ENCODE results near the gene DIPK1A. TPM values are rescaled to one million over a fixed set of nuclear protein-coding genes. Genes with fewer than 3 reads are reported as not detected.

DIPK1A gene
- polyA plus RNA-seq, 1 experiment = 12.3 TPM

- no peaks in the 10 kb centered on the region for H3K27me3 ChIP-seq (ENCODE audit: control insufficient read depth, insufficient read depth, low read length)
- ChIA-PET POLR2A (interaction anchor here (0.5 kb wide), 1 partner anchor 185 kb away, joined by 4 read pairs; no protein-coding TSS in a partner anchor), CTCF (interaction anchor here (0.8 to 9.1 kb wide), 23 partner anchors 10 to 129 kb away, joined by 3 to 134 read pairs (median 5); partner anchors contain the start of gene RPL5)
- peak overlapping the region; percentile 84 for H3K4me3 ChIP-seq (ENCODE audit: low read depth, low read length)
- no peaks in the 10 kb centered on the region for H3K36me3 ChIP-seq (ENCODE audit: control insufficient read depth, insufficient read depth, low read length)
- TF ChIP-seq CTCF (IDR thresholded peaks at IDR 0.05; ENCODE audit: insufficient read depth, low read depth, low read length) = peak; percentile 78
- peak; percentile 38 for DNase-seq (ENCODE audit: low read depth)
These were observed 699 bp downstream of the DIPK1A start for GRCh38 chr1:92960395-92961130.

GRCh38 chr1:92958203-92958970 lies 2.9 kb downstream of the DIPK1A start:
- no peak overlapping the region for H3K4me3 ChIP-seq (ENCODE audit: low read depth, low read length)
- no peak for TF ChIP-seq CTCF (IDR thresholded peaks at IDR 0.05; ENCODE audit: insufficient read depth, low read depth, low read length)
- ChIA-PET POLR2A (no interaction called here), CTCF (interaction anchor here (8.3 to 9.1 kb wide), 2 partner anchors 35 to 97 kb away, joined by 72 to 134 read pairs; no protein-coding TSS in a partner anchor)
- no peaks in the 10 kb centered on the region for H3K27me3 ChIP-seq (ENCODE audit: control insufficient read depth, insufficient read depth, low read length)
- no peaks in the 10 kb centered on the region for H3K36me3 ChIP-seq (ENCODE audit: control insufficient read depth, insufficient read depth, low read length)
- no peak for DNase-seq (ENCODE audit: low read depth)

- Histone ChIP-seq H3K27me3 (ENCODE audit: control insufficient read depth, insufficient read depth, low read length) (no peaks in the 10 kb centered on the region), H3K4me3 (ENCODE audit: low read depth, low read length) (no peak overlapping the region), H3K36me3 (ENCODE audit: control insufficient read depth, insufficient read depth, low read length) (no peaks in the 10 kb centered on the region)
- ChIA-PET POLR2A (no interaction called here), CTCF (interaction anchor here (0.6 to 9.1 kb wide), 3 partner anchors 8 to 96 kb away, joined by 3 to 134 read pairs (median 72); no protein-coding TSS in a partner anchor)
- TF ChIP-seq CTCF (IDR thresholded peaks at IDR 0.05; ENCODE audit: insufficient read depth, low read depth, low read length) = no peak
- no peak for DNase-seq (ENCODE audit: low read depth)
These were observed 4.1 kb downstream of the DIPK1A start for GRCh38 chr1:92957030-92957734.

- ChIA-PET CTCF (interaction anchor here (0.6 to 9.1 kb wide), 3 partner anchors 8 to 95 kb away, joined by 3 to 134 read pairs (median 72); no protein-coding TSS in a partner anchor), POLR2A (no interaction called here)
- no peak for TF ChIP-seq CTCF (IDR thresholded peaks at IDR 0.05; ENCODE audit: insufficient read depth, low read depth, low read length)
- DNase-seq (ENCODE audit: low read depth) = no peak
- Histone ChIP-seq H3K4me3 (ENCODE audit: low read depth, low read length) (no peak overlapping the region), H3K27me3 (ENCODE audit: control insufficient read depth, insufficient read depth, low read length) (no peaks in the 10 kb centered on the region), H3K36me3 (ENCODE audit: control insufficient read depth, insufficient read depth, low read length) (no peaks in the 10 kb centered on the region)
These were observed 4.8 kb downstream of the DIPK1A start for GRCh38 chr1:92956254-92957029.

Data from BJ (cell line).